Measurements from ENCODE around the gene LMO1. TPM values are rescaled to one million over a fixed set of nuclear protein-coding genes. Genes with fewer than 3 reads are reported as not detected.

The LMO1 gene
- total and polyA plus RNA-seq, 2 of the 13 experiments (the other 11 are each of a cell fraction or from before 2014, with no cell fraction given) = not detected

DNA sequence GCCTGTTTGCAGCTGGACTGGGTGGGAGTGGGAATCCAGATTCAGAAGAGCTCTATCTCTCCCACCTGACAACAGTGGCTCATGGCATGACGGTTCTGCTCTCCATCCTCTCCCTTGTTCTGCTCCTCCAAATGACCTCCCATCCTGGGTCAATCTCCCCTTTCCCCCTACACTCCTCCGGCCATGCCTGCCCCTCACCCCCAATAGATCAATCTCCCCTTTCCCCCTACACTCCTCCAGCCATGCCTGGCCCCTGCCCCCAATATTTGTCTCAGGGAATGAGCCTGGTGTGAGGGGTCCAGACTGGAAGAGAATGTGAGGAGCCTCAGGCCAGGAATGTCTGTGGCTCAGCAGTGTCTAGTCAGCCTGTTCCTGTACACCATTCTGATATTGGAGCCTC, 64.0 kb downstream of the LMO1 start:
- no peak for FAIRE-seq
- H3K9me3 ChIP-seq (ENCODE audit: low read length) = no peaks in the 10 kb centered on the region
- 0% methylated on average over 2 of the region's 2 CpGs for WGBS (ENCODE audit: low lambda C conversion rate)
- ATAC-seq = no peak
- no peak for DNase-seq (ENCODE audit: low spot score)
- H4K20me1 ChIP-seq (ENCODE audit: insufficient read depth, low read length) = no peaks in the 10 kb centered on the region
- H3K27ac ChIP-seq (ENCODE audit: extremely low read length, insufficient read depth, low read length) = no peak overlapping the region
- POLR2A ChIA-PET = no interaction called here
- 0 out of 5 replicates have a peak, but pooled peaks cover 0 to 16% of the 10 kb centered on the region in 2 experiments for H3K27me3 ChIP-seq (ENCODE audit: control insufficient read depth in 1 of 2, insufficient read depth in 2 of 2, low read length in 2 of 2)
- intact Hi-C loops (cut with micrococcal nuclease; ENCODE audit: unreplicated experiment) (no loop called here), in situ Hi-C loops (cut with HindIII; ENCODE audit: extremely low pct_ligation_motif_present, low pct_unique_long_range_greater_than_20kb) (no loop called here)
- H3K9ac ChIP-seq (ENCODE audit: insufficient read depth, low read depth, low read length) = no peak overlapping the region
- no peak overlapping the region for H3K4me3 ChIP-seq (replicated peaks in 1 of 3; ENCODE audit: insufficient read depth in 1 of 3, low read depth in 2 of 3, low read length in 3 of 3)
- no peaks in the 10 kb centered on the region for H3K4me1 ChIP-seq (ENCODE audit: insufficient read depth, low read length)
- H3K36me3 ChIP-seq (replicated peaks in 1 of 2; ENCODE audit: control insufficient read depth in 1 of 2, insufficient read depth in 2 of 2, low read length in 2 of 2) = no peaks in the 10 kb centered on the region
- BruUV-seq (replicated peaks) = no TSS peak
- CTCF ChIA-PET (ENCODE audit: low intra/inter-chr PET ratio, low total read pairs) = no interaction called here
- no peak for TF ChIP-seq HNRNPK (IDR thresholded peaks at IDR 0.05; ENCODE audit: low read depth, low read length, poor library complexity, severe bottlenecking)
- TF ChIP-seq, protein P1, sequence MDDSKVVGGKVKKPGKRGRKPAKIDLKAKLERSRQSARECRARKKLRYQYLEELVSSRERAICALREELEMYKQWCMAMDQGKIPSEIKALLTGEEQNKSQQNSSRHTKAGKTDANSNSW (CRISPR knock-in tag; IDR thresholded peaks at IDR 0.05; ENCODE audit: borderline replicate concordance) = no peak
- TF ChIP-seq ZNF367 (CRISPR knock-in tag; IDR thresholded peaks at IDR 0.05; ENCODE audit: borderline replicate concordance) = no peak
- no peak for TF ChIP-seq ZNF607 (CRISPR knock-in tag; IDR thresholded peaks at IDR 0.05; ENCODE audit: borderline replicate concordance)
- H2AFZ ChIP-seq (ENCODE audit: low read length) = no peak overlapping the region
- H3K4me2 ChIP-seq (ENCODE audit: low read depth, low read length) = no peak overlapping the region
- H3K79me2 ChIP-seq (ENCODE audit: insufficient read depth, low read length) = no peaks in the 10 kb centered on the region

DNA sequence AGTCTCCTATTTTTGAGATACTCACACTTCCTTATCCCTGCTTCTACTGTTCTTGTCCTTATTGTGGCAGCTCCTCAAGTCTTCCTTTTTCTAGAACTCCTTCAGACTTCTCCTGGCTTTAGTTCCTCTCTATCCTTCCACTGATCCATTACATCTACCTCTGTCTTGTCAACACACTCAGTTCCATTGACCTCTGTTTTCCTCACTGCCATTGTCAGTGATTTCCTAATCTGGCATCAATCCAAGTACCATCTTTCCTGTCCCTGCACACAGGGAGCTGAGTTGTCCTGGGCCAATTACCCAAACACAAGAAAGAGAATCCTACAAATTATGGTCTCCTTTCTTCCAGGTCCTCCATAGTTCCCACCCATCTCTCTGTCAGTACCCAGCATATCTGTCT, 66.9 kb downstream of the LMO1 start:
- Histone ChIP-seq H3K79me2 (ENCODE audit: insufficient read depth, low read length) (no peaks in the 10 kb centered on the region), H3K36me3 (replicated peaks in 1 of 2; ENCODE audit: control insufficient read depth in 1 of 2, insufficient read depth in 2 of 2, low read length in 2 of 2) (no peaks in the 10 kb centered on the region), H3K4me3 (replicated peaks in 1 of 3; ENCODE audit: insufficient read depth in 1 of 3, low read depth in 2 of 3, low read length in 3 of 3) (no peak overlapping the region), H3K9ac (ENCODE audit: insufficient read depth, low read depth, low read length) (no peak overlapping the region), H3K4me2 (ENCODE audit: low read depth, low read length) (no peak overlapping the region), H4K20me1 (ENCODE audit: insufficient read depth, low read length) (no peaks in the 10 kb centered on the region; the same call in 1 of the 2 replicates), H3K27me3 (ENCODE audit: control insufficient read depth in 1 of 2, insufficient read depth in 2 of 2, low read length in 2 of 2) (no peaks in the 10 kb centered on the region; a peak in 1 of 5 replicates), H2AFZ (ENCODE audit: low read length) (no peak overlapping the region), H3K27ac (ENCODE audit: extremely low read length, insufficient read depth, low read length) (no peak overlapping the region), H3K4me1 (ENCODE audit: insufficient read depth, low read length) (no peaks in the 10 kb centered on the region), H3K9me3 (ENCODE audit: low read length) (no peaks in the 10 kb centered on the region)
- BruUV-seq (replicated peaks) = no TSS peak
- intact Hi-C loops (cut with micrococcal nuclease; ENCODE audit: unreplicated experiment) (no loop called here), in situ Hi-C loops (cut with HindIII; ENCODE audit: extremely low pct_ligation_motif_present, low pct_unique_long_range_greater_than_20kb) (no loop called here)
- ChIA-PET CTCF (ENCODE audit: low intra/inter-chr PET ratio, low total read pairs) (no interaction called here), POLR2A (no interaction called here)
- DNase-seq (ENCODE audit: low spot score) (no peak), FAIRE-seq (no peak), ATAC-seq (no peak)
- TF ChIP-seq ZNF160 (CRISPR knock-in tag; IDR thresholded peaks at IDR 0.05) = no peak
- TF ChIP-seq POLR2AphosphoS5 (IDR thresholded peaks at IDR 0.05; ENCODE audit: low read depth, low read length) = no peak
- no peak for TF ChIP-seq PHF5A (CRISPR knock-in tag; IDR thresholded peaks at IDR 0.05; ENCODE audit: low read depth, unreplicated experiment)
- TF ChIP-seq, protein P2, sequence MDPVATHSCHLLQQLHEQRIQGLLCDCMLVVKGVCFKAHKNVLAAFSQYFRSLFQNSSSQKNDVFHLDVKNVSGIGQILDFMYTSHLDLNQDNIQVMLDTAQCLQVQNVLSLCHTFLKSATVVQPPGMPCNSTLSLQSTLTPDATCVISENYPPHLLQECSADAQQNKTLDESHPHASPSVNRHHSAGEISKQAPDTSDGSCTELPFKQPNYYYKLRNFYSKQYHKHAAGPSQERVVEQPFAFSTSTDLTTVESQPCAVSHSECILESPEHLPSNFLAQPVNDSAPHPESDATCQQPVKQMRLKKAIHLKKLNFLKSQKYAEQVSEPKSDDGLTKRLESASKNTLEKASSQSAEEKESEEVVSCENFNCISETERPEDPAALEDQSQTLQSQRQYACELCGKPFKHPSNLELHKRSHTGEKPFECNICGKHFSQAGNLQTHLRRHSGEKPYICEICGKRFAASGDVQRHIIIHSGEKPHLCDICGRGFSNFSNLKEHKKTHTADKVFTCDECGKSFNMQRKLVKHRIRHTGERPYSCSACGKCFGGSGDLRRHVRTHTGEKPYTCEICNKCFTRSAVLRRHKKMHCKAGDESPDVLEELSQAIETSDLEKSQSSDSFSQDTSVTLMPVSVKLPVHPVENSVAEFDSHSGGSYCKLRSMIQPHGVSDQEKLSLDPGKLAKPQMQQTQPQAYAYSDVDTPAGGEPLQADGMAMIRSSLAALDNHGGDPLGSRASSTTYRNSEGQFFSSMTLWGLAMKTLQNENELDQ (CRISPR knock-in tag; IDR thresholded peaks at IDR 0.05; ENCODE audit: borderline replicate concordance) = no peak
- TF ChIP-seq ELF1 (CRISPR knock-in tag; IDR thresholded peaks at IDR 0.05) = no peak
- TF ChIP-seq, protein P3, sequence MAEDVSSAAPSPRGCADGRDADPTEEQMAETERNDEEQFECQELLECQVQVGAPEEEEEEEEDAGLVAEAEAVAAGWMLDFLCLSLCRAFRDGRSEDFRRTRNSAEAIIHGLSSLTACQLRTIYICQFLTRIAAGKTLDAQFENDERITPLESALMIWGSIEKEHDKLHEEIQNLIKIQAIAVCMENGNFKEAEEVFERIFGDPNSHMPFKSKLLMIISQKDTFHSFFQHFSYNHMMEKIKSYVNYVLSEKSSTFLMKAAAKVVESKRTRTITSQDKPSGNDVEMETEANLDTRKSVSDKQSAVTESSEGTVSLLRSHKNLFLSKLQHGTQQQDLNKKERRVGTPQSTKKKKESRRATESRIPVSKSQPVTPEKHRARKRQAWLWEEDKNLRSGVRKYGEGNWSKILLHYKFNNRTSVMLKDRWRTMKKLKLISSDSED (CRISPR knock-in tag; IDR thresholded peaks at IDR 0.05) = no peak
- TF ChIP-seq ZNF564 (CRISPR knock-in tag; IDR thresholded peaks at IDR 0.05) = no peak

All from HepG2 (cell line).